Astrocyte (in vitro differentiated cells and primary cell): ENCODE results near the gene CRYBA2. TPM values are rescaled to one million over a fixed set of nuclear protein-coding genes. Genes with fewer than 3 reads are reported as not detected.

Source experiments
- DNase-seq: peaks from one replicate; pipeline ENCODE4 v3.0.0-alpha.2; 2010; ENCODE audit warnings: low read depth
- FAIRE-seq: peaks from 2 replicates; lab custom pipeline; 2011; peaks lifted over from hg19 to GRCh38; lab: Jason Lieb, UNC
- H2AFZ ChIP-seq: 2 replicates; pipeline ENCODE4 v1.6.0; 2012; ENCODE audit warnings: low read depth, low read length, inconsistent platforms
- H3K27ac ChIP-seq: 2 replicates; pipeline ENCODE4 v1.5.1; 2011; ENCODE audit warnings: low read depth, low read length, inconsistent platforms
- H3K27me3 ChIP-seq: 2 replicates; pipeline ENCODE4 v1.6.0; 2011; ENCODE audit warnings: low read length, inconsistent platforms; ENCODE audit not compliant: insufficient read depth
- H3K36me3 ChIP-seq: 2 replicates; pipeline ENCODE4 v1.5.1; 2011; ENCODE audit warnings: low read length, inconsistent platforms; ENCODE audit not compliant: insufficient read depth
- H3K4me1 ChIP-seq: 2 replicates; pipeline ENCODE4 v1.5.1; 2011; ENCODE audit warnings: low read length, inconsistent platforms; ENCODE audit not compliant: insufficient read depth
- H3K4me2 ChIP-seq: 2 replicates; pipeline ENCODE4 v1.6.0; 2012; ENCODE audit warnings: low read length, inconsistent platforms
- H3K4me3 ChIP-seq: 2 replicates; pipeline ENCODE4 v1.5.1; 2011; ENCODE audit warnings: low read depth, mild to moderate bottlenecking, low read length, inconsistent platforms; ENCODE audit not compliant: insufficient read depth
- H3K79me2 ChIP-seq: 2 replicates; pipeline ENCODE4 v1.6.0; 2012; ENCODE audit warnings: mild to moderate bottlenecking, low read length, inconsistent platforms; ENCODE audit not compliant: insufficient read depth
- H3K9ac ChIP-seq: 2 replicates; pipeline ENCODE4 v1.6.0; 2012; ENCODE audit warnings: mild to moderate bottlenecking, low read length, inconsistent platforms
- H3K9me3 ChIP-seq: 2 replicates; pipeline ENCODE4 v1.5.1; 2012; ENCODE audit warnings: low read depth, mild to moderate bottlenecking, low read length, inconsistent platforms; ENCODE audit not compliant: insufficient read depth
- H4K20me1 ChIP-seq: 2 replicates; pipeline ENCODE4 v1.6.0; 2012; ENCODE audit warnings: low read length, inconsistent platforms; ENCODE audit not compliant: insufficient read depth
- H3K27ac Mint-ChIP-seq: one replicate; pipeline ENCODE4 v1.8.0; 2021; ENCODE audit warnings: mild to moderate bottlenecking, mixed read lengths; ENCODE audit not compliant: unreplicated experiment
- H3K27me3 Mint-ChIP-seq: one replicate; pipeline ENCODE4 v1.8.0; 2021; ENCODE audit warnings: low read depth, mixed read lengths; ENCODE audit not compliant: unreplicated experiment
- H3K36me3 Mint-ChIP-seq: one replicate; pipeline ENCODE4 v1.8.0; 2021; ENCODE audit warnings: low read depth, mixed read lengths; ENCODE audit not compliant: unreplicated experiment
- H3K4me1 Mint-ChIP-seq: one replicate; pipeline ENCODE4 v1.8.0; 2021; ENCODE audit warnings: low read depth, mixed read lengths; ENCODE audit not compliant: unreplicated experiment
- H3K4me3 Mint-ChIP-seq: one replicate; pipeline ENCODE4 v1.8.0; 2021; ENCODE audit warnings: mild to moderate bottlenecking, moderate library complexity, mixed read lengths; ENCODE audit not compliant: unreplicated experiment
- H3K9me3 Mint-ChIP-seq: one replicate; pipeline ENCODE4 v1.8.0; 2021; ENCODE audit warnings: mild to moderate bottlenecking, mixed read lengths; ENCODE audit not compliant: unreplicated experiment
- EZH2 ChIP-seq: IDR thresholded peaks from 2 replicates; pipeline ENCODE4 v1.6.1; 2012; ENCODE audit warnings: mild to moderate bottlenecking, low read length, inconsistent platforms; ENCODE audit not compliant: insufficient read depth
- total RNA-seq: library from RNA; stranded (reverse); gene quantifications from 2 replicates; pipeline ENCODE4 v1.2.1, GENCODE V29; 2021
- TF ChIP-seq, protein P1 (sequence below): IDR thresholded peaks from 2 replicates; pipeline ENCODE4 v1.5.1; 2011; ENCODE audit warnings: low read depth, mild to moderate bottlenecking, inconsistent platforms, low read length, moderate library complexity; ENCODE audit not compliant: insufficient read depth

Gene CRYBA2
- total RNA-seq, 1 donor from 2014 or later, result not detected

DNA sequence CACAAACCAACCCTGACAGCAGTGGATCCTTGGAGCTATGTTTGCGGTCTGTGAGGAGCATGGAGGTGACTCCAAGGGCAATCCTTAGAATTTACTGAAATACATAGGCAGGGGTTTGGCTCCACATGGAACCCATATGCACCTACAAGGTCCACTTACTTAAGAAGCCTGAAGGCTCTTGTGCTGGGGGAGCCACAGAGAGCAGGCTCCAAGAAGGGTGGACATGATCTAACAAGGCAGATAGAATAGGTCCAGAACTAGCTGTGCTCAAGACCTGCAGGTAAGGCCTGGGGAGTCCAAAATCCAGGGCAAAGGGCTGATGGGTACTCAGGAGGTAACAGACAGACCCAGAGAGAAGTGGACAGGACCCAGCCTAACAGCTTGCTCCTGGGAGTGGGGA, 34.9 kb downstream of the CRYBA2 start:
- H3K4me1 Mint-ChIP-seq, result peaks cover 6% of the 10 kb centered on the region
- no peak overlapping the region for H3K4me3 Mint-ChIP-seq

DNA sequence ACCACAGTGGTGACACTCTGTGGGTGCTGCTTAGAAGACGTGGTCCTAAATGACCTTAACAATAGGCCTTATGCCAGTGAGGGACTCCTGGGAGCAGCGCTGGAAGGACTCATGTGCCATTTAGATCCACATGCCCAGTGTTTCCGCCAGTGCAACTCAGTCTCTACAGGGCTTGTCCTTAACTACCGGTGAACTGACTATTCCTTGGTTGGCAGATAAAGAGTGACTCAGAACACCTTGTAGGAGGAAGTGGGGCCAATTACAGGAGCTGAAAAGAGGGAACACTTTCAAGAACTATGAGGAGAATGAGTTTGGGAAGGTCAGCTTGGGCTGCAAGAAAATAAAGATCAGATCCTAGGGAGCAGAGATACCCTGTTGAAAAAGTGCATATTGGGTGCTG, 35.6 kb downstream of the CRYBA2 start:
- FAIRE-seq (no peak), DNase-seq (no peak)
- H3K36me3 Mint-ChIP-seq, result no peaks in the 10 kb centered on the region
- H3K9me3 ChIP-seq, result no peaks in the 10 kb centered on the region
- H3K9me3 Mint-ChIP-seq, result peaks cover 2% of the 10 kb centered on the region
- no peaks in the 10 kb centered on the region for H3K79me2 ChIP-seq
- H4K20me1 ChIP-seq, result peaks cover 4% of the 10 kb centered on the region
- H3K9ac ChIP-seq, result no peak overlapping the region
- peak overlapping the region; percentile 9 for H3K4me3 Mint-ChIP-seq
- no peak overlapping the region for H3K27ac Mint-ChIP-seq
- no peak overlapping the region for H2AFZ ChIP-seq
- H3K27me3 Mint-ChIP-seq, result peaks cover 78% of the 10 kb centered on the region
- H3K27ac ChIP-seq, result no peak overlapping the region
- peaks cover 53% of the 10 kb centered on the region for H3K27me3 ChIP-seq
- no peak overlapping the region for H3K4me2 ChIP-seq
- TF ChIP-seq, protein P1, sequence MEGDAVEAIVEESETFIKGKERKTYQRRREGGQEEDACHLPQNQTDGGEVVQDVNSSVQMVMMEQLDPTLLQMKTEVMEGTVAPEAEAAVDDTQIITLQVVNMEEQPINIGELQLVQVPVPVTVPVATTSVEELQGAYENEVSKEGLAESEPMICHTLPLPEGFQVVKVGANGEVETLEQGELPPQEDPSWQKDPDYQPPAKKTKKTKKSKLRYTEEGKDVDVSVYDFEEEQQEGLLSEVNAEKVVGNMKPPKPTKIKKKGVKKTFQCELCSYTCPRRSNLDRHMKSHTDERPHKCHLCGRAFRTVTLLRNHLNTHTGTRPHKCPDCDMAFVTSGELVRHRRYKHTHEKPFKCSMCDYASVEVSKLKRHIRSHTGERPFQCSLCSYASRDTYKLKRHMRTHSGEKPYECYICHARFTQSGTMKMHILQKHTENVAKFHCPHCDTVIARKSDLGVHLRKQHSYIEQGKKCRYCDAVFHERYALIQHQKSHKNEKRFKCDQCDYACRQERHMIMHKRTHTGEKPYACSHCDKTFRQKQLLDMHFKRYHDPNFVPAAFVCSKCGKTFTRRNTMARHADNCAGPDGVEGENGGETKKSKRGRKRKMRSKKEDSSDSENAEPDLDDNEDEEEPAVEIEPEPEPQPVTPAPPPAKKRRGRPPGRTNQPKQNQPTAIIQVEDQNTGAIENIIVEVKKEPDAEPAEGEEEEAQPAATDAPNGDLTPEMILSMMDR, result no peak
- no peak for TF ChIP-seq EZH2
- H3K4me1 Mint-ChIP-seq, result peaks cover 6% of the 10 kb centered on the region
- H3K36me3 ChIP-seq, result no peaks in the 10 kb centered on the region
- H3K4me1 ChIP-seq, result peaks cover 3% of the 10 kb centered on the region
- H3K4me3 ChIP-seq, result no peak overlapping the region

More for the DNA sequence above, 34.9 kb downstream of the CRYBA2 start:
- Histone ChIP-seq H2AFZ (no peak overlapping the region), H3K27me3 (peaks cover 53% of the 10 kb centered on the region), H3K36me3 (no peaks in the 10 kb centered on the region), H3K9me3 (no peaks in the 10 kb centered on the region), H4K20me1 (peaks cover 4% of the 10 kb centered on the region), H3K9ac (no peak overlapping the region), H3K27ac (no peak overlapping the region), H3K79me2 (no peaks in the 10 kb centered on the region), H3K4me2 (no peak overlapping the region), H3K4me3 (no peak overlapping the region), H3K4me1 (peaks cover 5% of the 10 kb centered on the region)
- H3K27ac Mint-ChIP-seq, result peak overlapping the region; percentile 31
- DNase-seq (no peak), FAIRE-seq (no peak)
- TF ChIP-seq EZH2, result no peak
- TF ChIP-seq, protein P1, result no peak
- H3K9me3 Mint-ChIP-seq, result peaks cover 2% of the 10 kb centered on the region
- peaks cover 78% of the 10 kb centered on the region for H3K27me3 Mint-ChIP-seq
- H3K36me3 Mint-ChIP-seq, result no peaks in the 10 kb centered on the region

- Histone ChIP-seq H3K36me3 (no peaks in the 10 kb centered on the region), H3K79me2 (no peaks in the 10 kb centered on the region), H3K4me2 (no peak overlapping the region), H3K4me3 (no peak overlapping the region), H3K9ac (no peak overlapping the region), H3K27ac (no peak overlapping the region), H3K9me3 (no peaks in the 10 kb centered on the region), H2AFZ (no peak overlapping the region), H3K27me3 (peaks cover 44% of the 10 kb centered on the region), H3K4me1 (peaks cover 3% of the 10 kb centered on the region), H4K20me1 (peaks cover under 1% of the 10 kb centered on the region)
- Mint-ChIP-seq H3K4me3 (no peak overlapping the region), H3K4me1 (peaks cover 2% of the 10 kb centered on the region), H3K27me3 (peaks cover 69% of the 10 kb centered on the region), H3K9me3 (peaks cover 2% of the 10 kb centered on the region), H3K27ac (no peak overlapping the region), H3K36me3 (no peaks in the 10 kb centered on the region)
- DNase-seq (no peak), FAIRE-seq (no peak)
- TF ChIP-seq EZH2, result no peak
Measured at GRCh38 chr2:218956039-218956438, 37.2 kb downstream of the CRYBA2 start.
